Hepatocyte (in vitro differentiated cells): Measurements from ENCODE around the gene CEP89.

Experiments used
- CTCF ChIP-seq: fragments of 200-600 bp; sonication (generic); IDR thresholded peaks from 2 replicates; pipeline ENCODE4 v1.5.1; 2016; ENCODE audit warnings: antibody characterized with exemption, mild to moderate bottlenecking; ENCODE audit not compliant: poor library complexity
- EZH2phosphoT487 ChIP-seq: fragments of 200-600 bp; sonication (generic); IDR thresholded peaks from one replicate; pipeline ENCODE4 v1.6.1; 2018; ENCODE audit warnings: antibody characterized with exemption, mild to moderate bottlenecking, low read depth, moderate library complexity; ENCODE audit not compliant: unreplicated experiment, severe bottlenecking

GRCh38 chr19:32914879-32915660 is 56.7 kb downstream of the CEP89 start:
- TF ChIP-seq CTCF (no peak), EZH2phosphoT487 (no peak)
